NCI-H2029 (cell line): ENCODE measurements around the gene CCDC141.

Experiments
- DNase-seq: peaks from one replicate; lab custom pipeline; 2025; lab: John Stamatoyannopoulos, UW

The CCDC141 gene

GRCh38 chr2:178976351-178976750 lies 73.6 kb downstream of the CCDC141 start:
- no peak for DNase-seq

- no peak for DNase-seq
These were observed 87.0 kb downstream of the CCDC141 start for GRCh38 chr2:178962805-178963433.

GRCh38 chr2:178962152-178962551 lies 87.8 kb downstream of the CCDC141 start:
- no peak for DNase-seq

GRCh38 chr2:178954049-178954448 lies 95.9 kb downstream of the CCDC141 start:
- no peak for DNase-seq

GRCh38 chr2:178951266-178952006 lies 98.5 kb downstream of the CCDC141 start:
- no peak for DNase-seq

- DNase-seq = no peak
These were observed 100.4 kb downstream of the CCDC141 start for GRCh38 chr2:178949584-178949983.

- DNase-seq = no peak
These were observed 100.8 kb downstream of the CCDC141 start for GRCh38 chr2:178949151-178949550.

- DNase-seq = no peak
These were observed 102.9 kb downstream of the CCDC141 start for GRCh38 chr2:178947006-178947405.

GRCh38 chr2:178946494-178946893 lies 103.4 kb downstream of the CCDC141 start:
- DNase-seq = no peak

- no peak for DNase-seq
These were observed 106.2 kb downstream of the CCDC141 start for GRCh38 chr2:178943745-178944144.

GRCh38 chr2:178934571-178934970 lies 115.4 kb downstream of the CCDC141 start:
- DNase-seq = no peak

- DNase-seq = no peak
These were observed 116.4 kb downstream of the CCDC141 start for GRCh38 chr2:178933493-178933892.

- no peak for DNase-seq
These were observed 121.9 kb downstream of the CCDC141 start for GRCh38 chr2:178928077-178928476.

- no peak for DNase-seq
These were observed 122.8 kb downstream of the CCDC141 start for GRCh38 chr2:178927173-178927572.

- DNase-seq = no peak
These were observed 125.1 kb downstream of the CCDC141 start for GRCh38 chr2:178924817-178925216.

- no peak for DNase-seq
These were observed 126.4 kb downstream of the CCDC141 start for GRCh38 chr2:178923546-178923945.

GRCh38 chr2:178920916-178921513 lies 128.9 kb downstream of the CCDC141 start:
- DNase-seq = no peak

GRCh38 chr2:178917555-178917954 lies 132.4 kb downstream of the CCDC141 start:
- no peak for DNase-seq

GRCh38 chr2:178915423-178916173 lies 134.3 kb downstream of the CCDC141 start:
- DNase-seq = no peak

GRCh38 chr2:178914259-178914849 lies 135.6 kb downstream of the CCDC141 start:
- peak; percentile 56 for DNase-seq

GRCh38 chr2:178913049-178913441 lies 136.9 kb downstream of the CCDC141 start:
- no peak for DNase-seq

- DNase-seq = no peak
These were observed 137.4 kb downstream of the CCDC141 start for GRCh38 chr2:178912416-178913048.
